ENCODE results near the gene UBA7. TPM values are rescaled to one million over a fixed set of nuclear protein-coding genes. Genes with fewer than 3 reads are reported as not detected.

UBA7 gene
- total RNA-seq, 1 donor from 2014 or later = 0.47 TPM

- TF ChIP-seq CTCF (IDR thresholded peaks at IDR 0.05) = no peak
- no peak for TF ChIP-seq EZH2phosphoT487 (IDR thresholded peaks at IDR 0.05)
- TF ChIP-seq EZH2 (IDR thresholded peaks at IDR 0.05) = no peak
- Histone ChIP-seq H3K36me3 (no peaks in the 10 kb centered on the region), H2AFZ (replicated peaks) (peak overlapping the region; percentile 98), H3K4me3 (peak overlapping the region; percentile 62), H3F3A (ENCODE audit: low read depth) (peaks cover 18% of the 10 kb centered on the region), H3K27ac (no peak overlapping the region), H3K9ac (no peak overlapping the region), H3K27me3 (peaks cover 40% of the 10 kb centered on the region), H3K4me2 (peak overlapping the region; percentile 87), H4K20me1 (ENCODE audit: low read depth) (peaks cover 3% of the 10 kb centered on the region), H3K79me2 (ENCODE audit: low read depth) (no peaks in the 10 kb centered on the region), H3K4me1 (peaks cover 22% of the 10 kb centered on the region), H3K9me3 (ENCODE audit: low read depth) (no peaks in the 10 kb centered on the region)
- peak; percentile 77 for DNase-seq (ENCODE audit: low spot score)
- H3K4me3 Mint-ChIP-seq = peak overlapping the region; percentile 92
- no peak overlapping the region for H3K27ac Mint-ChIP-seq
- H3K9me3 Mint-ChIP-seq = no peaks in the 10 kb centered on the region
- H3K4me1 Mint-ChIP-seq = peaks cover 18% of the 10 kb centered on the region
- H3K36me3 Mint-ChIP-seq = no peaks in the 10 kb centered on the region
- H3K27me3 Mint-ChIP-seq (ENCODE audit: insufficient read depth, low read depth) = peaks cover 26% of the 10 kb centered on the region
These were observed 10.2 kb downstream of the UBA7 start for GRCh38 chr3:49803465-49804140.

- Mint-ChIP-seq H3K9me3 (no peaks in the 10 kb centered on the region), H3K27ac (peak within 1 kb of the TSS; percentile 44), H3K27me3 (ENCODE audit: insufficient read depth, low read depth) (peaks cover 26% of the 10 kb centered on the region), H3K4me1 (peaks cover 18% of the 10 kb centered on the region), H3K36me3 (no peaks in the 10 kb centered on the region), H3K4me3 (peak within 1 kb of the TSS; percentile 92)
- no peaks in the 10 kb centered on the region for H3K36me3 ChIP-seq
- peaks cover 22% of the 10 kb centered on the region for H3K4me1 ChIP-seq
- TF ChIP-seq CTCF (IDR thresholded peaks at IDR 0.05) (peak; percentile 82), EZH2 (IDR thresholded peaks at IDR 0.05) (peak; percentile 62), EZH2phosphoT487 (IDR thresholded peaks at IDR 0.05) (no peak)
- peaks cover 3% of the 10 kb centered on the region for H4K20me1 ChIP-seq (ENCODE audit: low read depth)
- H3K4me2 ChIP-seq = peak within 1 kb of the TSS; percentile 87
- H2AFZ ChIP-seq (replicated peaks) = peak within 1 kb of the TSS; percentile 98
- H3K79me2 ChIP-seq (ENCODE audit: low read depth) = no peaks in the 10 kb centered on the region
- peak; percentile 96 for DNase-seq (ENCODE audit: low spot score)
- H3K9ac ChIP-seq = no peak within 1 kb of the TSS
- H3K27ac ChIP-seq = no peak within 1 kb of the TSS
- H3K27me3 ChIP-seq = peaks cover 40% of the 10 kb centered on the region
- peaks cover 18% of the 10 kb centered on the region for H3F3A ChIP-seq (ENCODE audit: low read depth)
- H3K9me3 ChIP-seq (ENCODE audit: low read depth) = no peaks in the 10 kb centered on the region
- peak within 1 kb of the TSS; percentile 62 for H3K4me3 ChIP-seq
These were observed 10.9 kb downstream of the UBA7 start, which contains the start of gene INKA1 for GRCh38 chr3:49802719-49803464. Gene INKA1 (plus strand): TSS chr3:49803261. CDS start chr3:49803393, 132 bp downstream.

- no peak for DNase-seq (ENCODE audit: low spot score)
- no peak overlapping the region for H3K27ac ChIP-seq
- no peak overlapping the region for H2AFZ ChIP-seq (replicated peaks)
- peaks cover 15% of the 10 kb centered on the region for H3K4me1 ChIP-seq
- Mint-ChIP-seq H3K9me3 (no peaks in the 10 kb centered on the region), H3K36me3 (no peaks in the 10 kb centered on the region), H3K27me3 (ENCODE audit: insufficient read depth, low read depth) (peaks cover 28% of the 10 kb centered on the region), H3K27ac (peak overlapping the region; percentile 2), H3K4me1 (peaks cover 12% of the 10 kb centered on the region), H3K4me3 (peak overlapping the region; percentile 31)
- no peaks in the 10 kb centered on the region for H3K79me2 ChIP-seq (ENCODE audit: low read depth)
- peaks cover 3% of the 10 kb centered on the region for H4K20me1 ChIP-seq (ENCODE audit: low read depth)
- H3K9ac ChIP-seq = no peak overlapping the region
- peaks cover 18% of the 10 kb centered on the region for H3F3A ChIP-seq (ENCODE audit: low read depth)
- peak overlapping the region; percentile 87 for H3K4me2 ChIP-seq
- no peaks in the 10 kb centered on the region for H3K36me3 ChIP-seq
- TF ChIP-seq EZH2 (IDR thresholded peaks at IDR 0.05) (no peak), CTCF (IDR thresholded peaks at IDR 0.05) (no peak), EZH2phosphoT487 (IDR thresholded peaks at IDR 0.05) (no peak)
- H3K9me3 ChIP-seq (ENCODE audit: low read depth) = no peaks in the 10 kb centered on the region
- H3K4me3 ChIP-seq = no peak overlapping the region
- peaks cover 40% of the 10 kb centered on the region for H3K27me3 ChIP-seq
These were observed 12.6 kb downstream of the UBA7 start for GRCh38 chr3:49801160-49801559.

All from neural progenitor cell (in vitro differentiated cells).